HG03520 (cell line): ENCODE results near the gene CREB5.

Experiments used
- ATAC-seq: cut with Tn5 transposase; IDR thresholded peaks from one replicate; pipeline ENCODE4 v1.9.1; 2021; ENCODE audit warnings: mild to moderate bottlenecking, moderate library complexity; ENCODE audit not compliant: unreplicated experiment

Gene CREB5

DNA sequence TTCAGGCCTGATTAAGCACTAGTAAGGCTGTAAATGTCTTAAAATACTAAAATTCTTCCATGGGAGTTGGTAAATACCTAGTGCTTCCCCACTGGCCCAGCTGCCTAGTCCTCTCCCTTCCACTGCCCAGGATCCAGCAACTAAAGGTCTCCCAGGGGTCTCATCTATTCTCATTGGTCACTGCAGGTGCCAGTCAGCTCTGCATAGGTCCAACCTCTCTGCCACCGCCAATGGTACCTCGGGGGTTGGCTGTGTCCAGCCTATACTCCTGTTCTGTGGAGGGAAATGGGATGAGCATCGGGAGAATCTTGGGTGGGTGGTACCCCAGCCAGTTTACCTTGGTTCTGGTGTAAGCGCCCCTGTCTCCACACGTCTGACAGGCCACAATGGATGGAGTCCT, 6.1 kb upstream of the CREB5 start:
- no peak for ATAC-seq

DNA sequence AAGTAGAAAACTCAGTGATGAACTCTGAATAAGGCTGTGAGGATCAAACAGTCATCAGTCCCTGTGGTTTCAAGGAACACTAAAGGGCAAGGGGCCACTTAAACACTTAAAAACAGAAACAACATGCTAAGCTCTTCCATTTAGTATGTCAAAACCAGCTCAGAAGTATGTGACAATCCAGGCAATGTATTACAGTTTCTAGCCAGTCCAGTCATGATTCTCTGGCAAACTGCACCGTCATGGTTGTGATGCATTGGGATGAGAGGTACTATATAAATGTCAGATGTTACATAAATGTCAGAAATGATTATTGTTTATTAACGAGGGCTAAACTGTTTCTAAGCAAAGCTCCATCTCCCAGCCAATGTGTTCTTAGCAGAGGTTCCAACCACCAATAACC, 4.7 kb upstream of the CREB5 start:
- no peak for ATAC-seq

DNA sequence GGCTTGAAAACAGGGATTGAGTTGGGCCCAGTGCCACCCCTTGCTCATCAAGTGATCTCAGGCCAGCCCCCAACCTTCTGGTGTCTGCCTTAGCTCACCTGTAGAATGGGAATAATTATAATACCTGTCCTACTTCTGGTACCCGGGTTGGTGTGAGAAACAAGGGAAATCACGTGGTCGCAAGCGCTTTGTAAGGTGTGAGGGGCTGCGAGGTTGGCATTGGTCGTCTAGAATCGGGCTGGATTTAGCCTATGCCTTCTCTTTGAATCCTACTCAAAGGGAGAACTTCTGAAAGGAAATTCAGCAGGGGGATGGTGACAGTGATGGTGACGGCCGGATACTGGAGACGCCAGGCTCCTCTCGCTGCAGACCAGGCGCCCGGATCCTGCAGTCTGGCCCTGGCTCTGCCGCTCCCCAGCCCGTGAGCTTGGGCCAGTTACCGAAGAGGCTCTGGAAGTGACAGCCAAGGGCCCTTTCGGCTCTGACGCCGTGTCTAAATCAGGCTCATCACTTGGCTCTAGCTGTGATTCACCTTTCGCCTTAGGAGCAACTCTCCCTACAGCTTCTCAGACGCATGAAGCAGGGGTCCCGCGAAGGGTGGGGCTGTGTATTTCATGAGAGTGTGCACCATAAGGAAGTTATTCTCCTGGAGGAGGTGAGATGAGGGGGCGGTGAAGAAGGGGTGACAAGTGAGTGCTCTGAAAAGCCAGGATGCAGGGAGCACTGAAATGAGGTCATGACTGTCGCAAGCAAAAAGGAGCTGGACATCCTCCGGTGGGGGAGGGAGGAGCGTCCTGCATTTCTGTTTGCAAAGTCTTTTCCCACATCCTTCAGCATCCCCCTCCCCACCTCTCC, 4.0 kb upstream of the CREB5 start:
- no peak for ATAC-seq

DNA sequence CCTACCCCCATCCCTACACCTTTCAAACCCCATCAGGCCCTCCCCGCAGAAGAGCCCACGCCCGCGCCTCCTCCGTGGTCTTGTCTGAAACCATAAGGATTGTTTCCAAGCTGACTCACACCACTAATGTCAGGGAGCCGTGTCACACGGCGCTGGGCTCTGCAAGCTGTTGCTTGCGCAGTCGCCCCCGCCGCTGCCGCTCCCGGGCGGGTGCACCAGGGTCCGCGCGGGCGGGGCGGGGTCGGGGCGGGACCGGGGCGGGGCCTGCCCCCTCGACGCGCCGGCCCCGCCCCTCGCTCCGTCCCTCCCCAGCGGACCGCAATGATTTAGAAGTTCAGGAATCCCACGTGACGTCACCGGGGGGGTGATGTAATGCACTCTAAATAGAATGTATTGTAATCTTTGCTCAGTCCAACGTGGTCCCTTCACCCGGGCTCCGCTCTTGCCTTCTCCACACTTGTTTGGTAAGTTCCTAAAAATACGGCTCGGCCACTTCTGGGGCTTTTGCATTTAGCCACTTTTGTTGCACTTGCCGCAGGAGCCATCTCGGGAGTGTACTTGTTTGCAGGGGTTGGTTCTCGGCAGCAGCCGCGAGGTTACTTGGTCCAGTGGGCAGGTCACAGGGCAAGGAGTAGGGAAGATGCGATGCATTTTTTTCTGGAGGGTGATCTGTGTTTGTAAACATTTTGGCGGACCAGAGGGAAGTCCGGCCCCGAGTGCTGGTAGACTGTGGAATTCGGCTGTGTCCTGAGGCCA, 3.2 kb upstream of the CREB5 start:
- ATAC-seq, result peak; percentile 48

DNA sequence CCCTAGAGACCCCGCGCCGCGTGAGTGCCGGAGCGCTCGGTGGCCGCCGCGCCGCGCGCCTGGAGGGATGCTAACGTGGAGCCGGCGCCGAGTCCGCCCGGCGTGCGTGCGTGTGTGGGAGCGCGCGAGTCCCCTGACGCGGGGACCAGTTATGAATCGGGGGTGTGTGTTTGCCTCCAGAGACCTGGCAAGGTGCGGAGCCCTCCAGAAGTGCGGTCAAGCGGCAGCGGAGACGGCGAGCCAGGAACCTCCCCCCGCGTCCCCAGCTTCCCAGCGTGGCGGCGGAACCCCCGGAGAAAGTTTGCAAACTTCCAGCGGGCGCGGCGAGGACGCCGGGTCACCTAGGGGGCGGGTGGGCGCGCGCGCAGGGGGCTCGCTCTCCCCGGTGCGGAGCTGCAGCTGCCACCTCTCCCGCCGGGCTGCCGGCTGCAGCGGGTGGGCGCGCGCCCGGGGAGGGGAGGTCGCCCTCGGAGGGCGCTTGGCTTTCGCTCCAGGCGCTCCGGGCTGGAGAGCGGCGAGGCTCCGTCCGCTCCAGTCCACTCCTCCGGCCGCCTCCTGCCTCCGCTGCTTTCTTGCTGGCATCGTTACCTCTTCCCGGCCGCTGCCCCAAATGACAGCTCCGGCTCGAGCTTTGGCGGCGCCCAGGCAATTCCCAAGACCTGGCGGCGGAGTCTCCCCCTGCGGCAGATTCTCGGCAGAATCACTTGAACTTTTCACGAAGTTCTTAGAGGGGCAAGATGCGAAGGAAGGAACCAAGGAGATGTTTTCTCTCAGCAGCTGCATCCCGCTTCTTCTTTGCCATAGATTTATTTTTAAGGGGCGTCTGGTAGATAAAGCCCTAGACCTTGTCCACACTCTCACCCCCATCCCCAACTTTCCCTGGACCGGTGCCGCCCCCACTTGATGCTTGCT, 2.3 kb upstream of the CREB5 start:
- ATAC-seq, result no peak

DNA sequence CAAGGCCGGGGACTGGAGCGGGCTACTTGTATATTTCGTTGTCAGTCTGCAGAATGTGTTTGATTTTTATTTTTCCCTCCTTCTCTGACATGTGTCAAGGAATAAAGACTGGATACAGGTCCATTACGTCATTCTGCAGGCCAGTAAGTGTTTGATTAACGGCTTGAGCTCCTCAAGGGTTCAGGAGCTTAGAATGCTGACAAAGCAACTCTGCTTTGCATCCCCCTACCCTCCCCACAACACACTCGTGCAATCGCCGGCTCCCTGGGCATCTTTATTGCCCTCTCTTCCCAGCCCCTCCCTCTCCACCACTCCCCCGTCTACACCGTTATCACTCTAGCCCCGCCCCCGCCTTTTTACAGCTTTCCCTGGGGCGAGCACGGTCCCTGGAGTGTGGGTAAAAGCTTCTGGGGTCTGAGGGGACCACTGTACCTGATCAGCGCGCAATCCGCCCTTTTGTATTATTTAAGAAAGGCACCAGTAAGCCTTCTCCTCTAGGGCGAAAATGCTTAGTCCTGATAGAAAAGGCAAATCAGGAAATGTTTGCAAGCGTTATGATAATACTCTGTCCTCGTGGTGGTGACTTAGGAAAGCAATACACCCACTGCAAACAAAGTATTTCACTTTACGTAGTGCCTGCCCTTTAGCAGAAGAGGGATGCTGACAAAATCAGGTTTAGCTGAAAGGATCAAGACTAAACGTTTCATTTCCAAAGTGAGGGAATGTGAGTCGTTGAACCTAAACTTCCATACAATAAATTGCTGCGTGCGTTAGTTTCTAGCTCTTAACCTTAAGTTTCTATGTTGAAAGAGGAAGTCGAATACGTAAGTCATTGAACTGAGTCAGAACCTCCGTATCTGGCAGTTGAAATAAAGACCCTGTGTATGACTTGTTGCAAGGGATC, 1.4 kb upstream of the CREB5 start:
- no peak for ATAC-seq

DNA sequence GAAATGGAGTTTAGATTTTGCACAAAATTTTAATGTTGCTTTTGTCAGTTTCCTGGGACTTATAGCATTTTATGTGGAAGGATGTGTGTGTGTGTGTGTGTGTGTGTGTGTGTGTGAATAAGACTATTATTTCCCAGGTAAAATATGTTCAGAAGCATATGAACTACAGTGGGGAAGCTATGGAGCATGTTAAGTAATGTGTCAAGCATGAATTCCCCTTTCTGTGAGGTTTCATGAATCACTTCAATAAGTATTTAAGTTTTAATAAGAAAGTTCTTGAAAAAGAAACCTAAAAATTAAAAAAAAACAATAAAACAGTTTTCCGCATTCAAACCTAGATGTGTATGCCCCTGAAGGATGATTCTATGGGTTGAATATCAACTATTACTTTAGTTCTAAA, 693 bp downstream of the CREB5 start:
- no peak for ATAC-seq

DNA sequence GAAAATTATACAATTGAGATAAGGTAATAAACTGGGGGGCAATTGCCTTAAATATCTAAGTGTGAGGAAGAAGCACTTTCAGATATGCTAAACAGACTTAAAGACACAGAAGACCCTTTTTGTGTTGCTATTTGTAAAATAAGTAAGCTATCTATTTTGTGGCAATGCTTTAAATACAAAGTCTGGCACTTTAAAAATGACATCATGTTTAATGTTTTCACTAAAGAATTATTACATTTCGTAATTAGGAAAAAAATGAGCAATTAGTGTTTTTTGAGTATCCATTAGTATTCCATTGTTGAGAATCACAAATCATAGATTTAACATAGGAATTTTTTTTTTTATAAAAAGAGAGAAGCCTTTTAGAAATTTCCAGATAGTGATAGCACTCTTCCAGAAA, 2.1 kb downstream of the CREB5 start:
- ATAC-seq, result no peak

DNA sequence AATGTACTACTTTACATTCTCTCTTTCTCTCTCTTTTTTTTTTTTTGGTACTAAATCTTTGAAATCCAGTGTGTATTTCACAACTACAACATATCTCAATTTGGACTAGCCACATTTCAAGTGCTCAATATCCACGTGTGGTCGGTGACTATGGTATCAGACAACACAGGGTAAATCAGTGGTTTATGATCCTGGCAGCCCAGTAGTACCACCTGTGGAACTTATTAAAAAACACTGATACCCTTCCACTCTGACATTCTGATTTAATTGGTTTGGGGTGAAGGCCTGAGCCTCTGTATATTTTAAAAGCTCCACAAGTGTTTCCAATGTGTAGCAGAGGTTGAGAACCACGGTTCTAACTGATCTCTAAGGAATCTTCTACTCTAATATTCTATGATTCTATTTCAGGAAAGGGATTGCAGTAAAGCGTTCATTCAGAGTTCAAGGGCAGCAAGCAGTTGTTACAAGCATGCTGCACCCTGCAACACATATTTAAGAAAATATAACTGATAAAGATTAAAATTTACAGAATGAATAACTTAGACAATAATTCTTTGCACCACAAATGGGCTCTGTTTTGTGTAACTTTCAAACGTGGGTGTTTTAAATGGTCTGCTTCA, 5.1 kb downstream of the CREB5 start:
- ATAC-seq, result no peak

DNA sequence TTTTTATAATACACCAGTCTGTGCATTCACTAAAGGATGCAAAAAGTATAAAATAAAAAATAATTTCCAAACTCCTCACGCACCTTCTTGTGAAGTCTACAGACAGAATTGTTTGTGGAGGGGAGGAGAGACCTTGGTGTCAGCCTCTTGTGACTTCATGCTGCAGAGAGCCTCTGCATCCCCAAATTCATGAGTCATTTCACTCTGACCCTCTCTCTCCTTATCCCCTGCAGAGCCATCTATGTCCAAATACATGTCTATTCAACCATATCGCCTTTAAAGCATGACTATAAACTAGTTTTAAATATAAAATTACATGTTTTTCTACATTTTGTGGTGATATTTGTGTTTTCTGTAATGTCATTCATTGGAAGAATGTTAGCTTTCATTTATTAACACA, 6.0 kb downstream of the CREB5 start:
- no peak for ATAC-seq

DNA sequence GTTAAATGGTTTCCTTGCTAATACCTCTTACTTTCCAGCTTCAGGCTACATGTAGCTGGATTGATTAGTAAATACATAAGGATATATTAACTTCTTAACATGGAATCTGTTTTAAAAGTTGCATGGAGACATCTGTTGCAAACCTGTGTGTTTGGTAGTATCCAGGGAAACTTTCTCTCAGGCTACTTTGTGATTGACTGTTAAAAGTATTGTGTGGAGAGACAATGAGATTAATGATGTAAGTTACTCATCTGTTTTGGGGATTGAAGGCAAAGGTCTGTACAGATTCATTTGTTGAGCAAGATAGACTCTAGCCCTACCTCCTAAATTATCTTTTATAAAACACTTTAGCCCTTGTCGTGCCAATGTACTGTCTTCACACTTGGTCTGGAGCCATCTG, 6.6 kb downstream of the CREB5 start:
- ATAC-seq, result no peak

DNA sequence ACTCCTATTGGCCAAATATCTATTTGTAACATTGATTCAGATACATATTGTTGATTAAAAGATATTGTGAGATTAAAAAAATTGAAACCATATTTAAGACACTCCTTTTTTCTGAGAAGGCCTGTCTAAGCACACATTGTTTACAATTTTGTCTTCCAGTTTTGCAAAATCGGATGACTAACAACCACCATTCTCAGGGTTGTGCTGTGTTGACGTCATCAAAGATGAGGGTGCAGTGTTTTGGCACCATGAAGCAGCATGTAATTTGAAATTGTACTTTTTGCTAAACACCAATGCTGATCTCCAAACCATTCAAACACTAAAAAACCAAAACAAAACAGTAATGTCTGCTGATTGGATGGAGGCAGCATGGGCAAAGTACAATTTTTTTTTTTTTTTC, 7.4 kb downstream of the CREB5 start:
- ATAC-seq, result no peak

DNA sequence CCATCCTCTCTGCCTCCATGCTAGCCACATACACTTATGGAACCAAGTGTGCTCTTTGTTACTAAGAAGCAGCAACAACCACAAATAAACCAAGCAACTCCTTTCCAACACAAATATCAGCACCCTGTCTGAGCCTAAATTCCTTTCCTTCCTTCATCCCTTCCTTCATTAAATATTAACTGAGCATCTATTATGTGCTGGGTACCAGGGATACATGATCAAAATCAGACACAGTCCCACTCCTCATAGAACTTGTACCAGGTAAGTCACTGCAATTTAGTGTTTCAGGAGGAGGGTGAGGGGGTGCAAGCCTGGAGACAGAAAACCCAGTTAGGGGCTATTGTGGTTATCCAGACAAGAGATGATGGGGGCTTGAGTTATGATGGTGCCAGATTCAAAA, 10.8 kb downstream of the CREB5 start:
- no peak for ATAC-seq

DNA sequence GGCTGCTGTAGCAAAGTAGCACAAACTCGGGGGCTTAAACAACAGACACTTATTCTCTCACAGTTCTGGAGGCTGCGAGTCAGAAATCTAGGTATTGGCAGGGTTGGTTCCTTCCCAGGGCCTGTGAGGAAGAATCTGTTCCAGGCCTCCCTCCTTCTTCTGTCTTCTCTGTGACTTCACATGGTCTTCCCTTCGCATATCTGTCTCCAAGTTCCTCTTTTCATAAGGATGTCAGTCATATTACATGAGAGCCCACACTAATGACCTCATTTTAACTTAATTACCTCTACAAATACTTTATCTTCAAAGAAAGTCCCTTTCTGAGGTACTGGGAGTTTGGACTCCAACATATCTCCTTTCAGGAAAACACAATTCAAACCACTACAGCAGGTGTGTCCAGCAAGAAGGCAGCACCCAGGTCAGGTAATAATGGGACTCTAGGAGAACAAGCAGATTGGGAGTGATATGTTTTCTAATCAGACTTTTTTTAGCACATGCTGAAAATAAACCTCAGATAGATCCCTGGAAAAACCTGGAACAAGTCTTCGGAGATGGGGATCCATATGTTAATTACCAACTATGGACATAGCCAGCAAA, 11.7 kb downstream of the CREB5 start:
- ATAC-seq, result no peak

DNA sequence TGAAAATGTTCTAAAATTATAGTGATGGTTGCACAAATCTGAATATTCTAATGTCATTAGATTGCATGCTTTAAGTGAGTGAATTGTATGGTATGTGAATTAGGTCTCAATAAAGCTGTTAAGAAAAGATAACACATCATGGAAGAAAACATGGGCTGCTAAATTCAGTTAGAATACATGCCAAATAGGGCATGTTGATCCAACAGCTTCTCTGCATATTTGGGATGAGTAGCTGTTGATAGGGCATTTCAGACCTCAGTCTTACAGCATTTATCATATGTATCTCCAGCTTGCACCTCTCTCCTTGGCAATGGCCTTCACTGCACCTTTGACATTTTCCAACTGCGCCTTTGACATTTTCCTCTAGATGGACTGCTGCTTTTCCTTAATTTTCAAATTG, 13.2 kb downstream of the CREB5 start:
- ATAC-seq, result no peak

DNA sequence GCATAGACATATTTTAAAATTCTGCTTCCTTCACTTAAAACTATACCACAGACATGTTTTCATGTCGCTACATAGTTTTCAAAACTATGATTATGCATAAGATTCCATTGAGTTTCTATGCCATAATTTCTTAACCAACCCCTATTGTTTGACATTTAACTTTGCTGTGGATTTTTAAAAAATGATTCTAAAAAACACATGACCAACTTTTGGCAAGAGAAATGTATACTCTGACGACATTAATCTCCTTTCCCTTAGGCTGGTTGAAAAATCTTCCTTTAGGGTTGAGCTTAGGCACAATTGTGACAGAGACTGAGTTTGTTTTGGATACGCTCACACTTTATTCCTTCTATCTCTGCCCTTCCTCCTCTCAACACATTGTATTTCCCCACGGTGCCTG, 14.9 kb downstream of the CREB5 start:
- ATAC-seq, result no peak

DNA sequence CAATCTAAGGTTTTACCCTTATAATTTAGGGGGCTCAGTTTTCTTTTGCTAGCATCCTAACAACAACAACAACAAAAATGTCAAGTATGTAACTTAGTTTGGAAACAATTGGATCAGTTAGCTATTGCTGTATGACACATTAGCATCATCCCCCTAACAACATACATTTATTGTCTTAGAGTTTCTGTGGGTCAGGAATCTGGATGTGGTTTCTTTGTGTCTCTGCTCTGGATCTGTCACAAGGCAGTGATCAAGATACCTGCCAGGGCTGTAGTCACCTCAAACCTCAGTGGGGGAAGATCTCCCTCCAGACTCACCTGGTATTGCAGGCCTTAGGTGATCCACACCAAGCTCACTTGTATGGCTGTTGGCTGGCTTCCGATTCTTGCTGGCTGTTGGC, 18.3 kb downstream of the CREB5 start:
- no peak for ATAC-seq

DNA sequence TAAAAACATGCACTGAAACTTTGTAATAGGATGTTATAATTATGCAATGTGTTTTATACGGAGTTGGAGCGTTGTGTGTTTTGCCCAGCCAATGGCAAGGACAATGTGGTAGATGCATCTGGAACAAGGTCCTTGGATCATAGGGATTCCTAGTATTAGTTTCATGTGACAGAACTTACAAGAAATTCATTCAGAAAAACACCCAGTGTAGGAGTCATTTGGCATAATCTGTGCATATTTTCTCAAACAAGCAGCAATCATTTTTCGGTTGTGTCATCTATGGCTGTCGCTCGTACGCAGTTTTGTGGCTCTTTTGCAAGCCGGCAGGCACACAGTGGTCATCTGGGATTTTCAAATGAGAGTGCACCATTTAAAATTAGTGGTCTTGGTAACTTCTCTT, 19.8 kb downstream of the CREB5 start:
- ATAC-seq, result no peak

DNA sequence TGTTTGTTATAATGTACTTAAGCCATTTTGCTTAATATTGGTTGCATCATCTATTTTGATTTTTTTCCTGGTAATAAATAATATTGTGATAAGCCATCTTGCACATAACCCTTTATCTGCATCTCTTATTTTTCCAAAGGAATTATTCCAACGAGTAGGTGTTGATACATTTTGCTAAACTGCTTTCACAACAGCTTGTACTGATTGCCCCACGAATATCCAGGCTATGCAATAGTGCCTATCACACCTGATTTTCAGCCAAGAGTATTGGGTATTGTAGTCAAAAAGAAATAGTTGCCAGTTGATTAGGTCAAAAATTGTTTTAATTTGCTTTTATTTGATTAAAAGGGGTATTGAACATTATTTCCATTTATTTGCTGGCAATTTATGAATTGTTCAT, 20.7 kb downstream of the CREB5 start:
- ATAC-seq, result no peak
